WTC11 (cell line): Measurements from ENCODE around the gene ZXDC. TPM values are rescaled to one million over a fixed set of nuclear protein-coding genes. Genes with fewer than 3 reads are reported as not detected.

Experiments
- ATAC-seq: fragments of 200-7000 bp; cut with Tn5 transposase; 2 replicates; pipeline ENCODE4 v1.10.0; 2021; ENCODE audit warnings: mild to moderate bottlenecking, moderate library complexity
- CTCF ChIA-PET: fragments of 300-600 bp; sonication (Branson Sonifier 250); formaldehyde crosslinking; loops from one replicate; lab custom pipeline; 2021; ENCODE audit warnings: antibody characterized with exemption; lab: Charles Lee
- POLR2A ChIA-PET: fragments of 350-600 bp; sonication (Branson Sonifier 250); formaldehyde crosslinking; loops from one replicate; lab custom pipeline; 2021; ENCODE audit warnings: antibody characterized with exemption; lab: Charles Lee
- DNase-seq: peaks from one replicate; pipeline ENCODE4 v3.0.0; 2021; ENCODE audit warnings: low spot score
- H3K27ac Mint-ChIP-seq: 2 replicates; pipeline ENCODE4 v1.8.0; 2021; ENCODE audit warnings: mixed read lengths
- H3K27me3 Mint-ChIP-seq: 2 replicates; pipeline ENCODE4 v1.8.0; 2021; ENCODE audit warnings: low read depth, mild to moderate bottlenecking, moderate library complexity, mixed read lengths
- H3K36me3 Mint-ChIP-seq: 2 replicates; pipeline ENCODE4 v1.8.0; 2021; ENCODE audit warnings: mixed read lengths
- H3K4me1 Mint-ChIP-seq: 2 replicates; pipeline ENCODE4 v1.8.0; 2022; ENCODE audit warnings: mixed read lengths
- H3K4me3 Mint-ChIP-seq: 2 replicates; pipeline ENCODE4 v1.8.0; 2021; ENCODE audit warnings: mild to moderate bottlenecking, moderate library complexity, mixed read lengths
- H3K9me3 Mint-ChIP-seq: 2 replicates; pipeline ENCODE4 v1.8.0; 2021; ENCODE audit warnings: mixed read lengths
- ATF1 ChIP-seq: sonication (generic); formaldehyde crosslinking; IDR thresholded peaks from 2 replicates; pipeline ENCODE4 v1.8.1; 2023; ENCODE audit warnings: mild to moderate bottlenecking, moderate library complexity, missing genetic modification reagents
- ATF6 ChIP-seq: sonication (generic); formaldehyde crosslinking; IDR thresholded peaks from 2 replicates; pipeline ENCODE4 v1.8.1; 2023; ENCODE audit warnings: mild to moderate bottlenecking, missing genetic modification reagents
- GABPB1 ChIP-seq: sonication (generic); formaldehyde crosslinking; IDR thresholded peaks from 2 replicates; pipeline ENCODE4 v1.8.1; 2023; ENCODE audit warnings: mild to moderate bottlenecking, missing genetic modification reagents
- HMGA2 ChIP-seq: fragments of 250-450 bp; sonication (Bioruptor Pico); IDR thresholded peaks from 2 replicates; pipeline ENCODE4 v1.4.0; 2021; ENCODE audit warnings: mild to moderate bottlenecking, moderate library complexity
- JAZF1 ChIP-seq: fragments of 250-450 bp; sonication (Bioruptor Pico); IDR thresholded peaks from 2 replicates; pipeline ENCODE4 v1.9.0; 2021; ENCODE audit warnings: moderate library complexity, mild to moderate bottlenecking, inconsistent platforms
- KAT7 ChIP-seq: sonication (generic); formaldehyde crosslinking; IDR thresholded peaks from 2 replicates; pipeline ENCODE4 v1.8.1; 2023; ENCODE audit warnings: missing genetic modification reagents, mild to moderate bottlenecking, borderline replicate concordance
- MXD4 ChIP-seq: fragments of 250-450 bp; sonication (Bioruptor Pico); IDR thresholded peaks from 2 replicates; pipeline ENCODE4 v1.8.0; 2021; ENCODE audit warnings: mild to moderate bottlenecking, moderate library complexity, borderline replicate concordance
- NR1H2 ChIP-seq: sonication (generic); formaldehyde crosslinking; IDR thresholded peaks from 2 replicates; pipeline ENCODE4 v1.9.0; 2021; ENCODE audit warnings: mild to moderate bottlenecking, moderate library complexity, missing genetic modification reagents
- SMAD4 ChIP-seq: sonication (generic); formaldehyde crosslinking; IDR thresholded peaks from 2 replicates; pipeline ENCODE4 v1.8.0; 2022; ENCODE audit warnings: mild to moderate bottlenecking, missing genetic modification reagents
- USF2 ChIP-seq: sonication (generic); formaldehyde crosslinking; IDR thresholded peaks from 2 replicates; pipeline ENCODE4 v1.8.1; 2023; ENCODE audit warnings: mild to moderate bottlenecking, missing genetic modification reagents, moderate library complexity
- ZBTB21 ChIP-seq: sonication (generic); formaldehyde crosslinking; IDR thresholded peaks from 2 replicates; pipeline ENCODE4 v1.8.1; 2023; ENCODE audit warnings: mild to moderate bottlenecking, missing genetic modification reagents, borderline replicate concordance
- ZMAT4 ChIP-seq: fragments of 250-450 bp; sonication (Bioruptor Pico); IDR thresholded peaks from 2 replicates; pipeline ENCODE4 v1.9.0; 2021; ENCODE audit warnings: mild to moderate bottlenecking
- ZNF121 ChIP-seq: sonication (generic); formaldehyde crosslinking; IDR thresholded peaks from 2 replicates; pipeline ENCODE4 v1.8.0; 2023; ENCODE audit warnings: missing genetic modification reagents
- ZNF263 ChIP-seq: sonication (generic); formaldehyde crosslinking; IDR thresholded peaks from 2 replicates; pipeline ENCODE4 v1.8.1; 2022; ENCODE audit warnings: low read depth, mild to moderate bottlenecking, moderate library complexity, missing genetic modification reagents
- ZNF281 ChIP-seq: sonication (generic); formaldehyde crosslinking; IDR thresholded peaks from 2 replicates; pipeline ENCODE4 v1.8.0; 2023; ENCODE audit warnings: mild to moderate bottlenecking, missing genetic modification reagents
- ZNF317 ChIP-seq: sonication (generic); formaldehyde crosslinking; IDR thresholded peaks from 2 replicates; pipeline ENCODE4 v1.8.1; 2023; ENCODE audit warnings: low read depth, mild to moderate bottlenecking, moderate library complexity, missing genetic modification reagents, borderline replicate concordance
- total RNA-seq: library from RNA; stranded (reverse); gene quantifications from 3 replicates; pipeline ENCODE4 v1.2.3, GENCODE V29; 2021
- TF ChIP-seq, protein P1 (sequence below): sonication (generic); formaldehyde crosslinking; conservative IDR thresholded peaks from 2 replicates; pipeline ENCODE4 v1.8.1; 2023; ENCODE audit warnings: mild to moderate bottlenecking, low read depth, missing genetic modification reagents, moderate library complexity
- TF ChIP-seq, protein P2 (sequence below): sonication (generic); formaldehyde crosslinking; IDR thresholded peaks from 2 replicates; pipeline ENCODE4 v1.8.0; 2022; ENCODE audit warnings: mild to moderate bottlenecking, missing genetic modification reagents
- TF ChIP-seq, protein P3 (sequence below): fragments of 200-600 bp; IDR thresholded peaks from 2 replicates; pipeline ENCODE4 v1.8.0; 2022; ENCODE audit warnings: antibody characterized with exemption

Gene ZXDC
- total RNA-seq, 1 experiment from 2014 or later: 34.7 TPM

DNA sequence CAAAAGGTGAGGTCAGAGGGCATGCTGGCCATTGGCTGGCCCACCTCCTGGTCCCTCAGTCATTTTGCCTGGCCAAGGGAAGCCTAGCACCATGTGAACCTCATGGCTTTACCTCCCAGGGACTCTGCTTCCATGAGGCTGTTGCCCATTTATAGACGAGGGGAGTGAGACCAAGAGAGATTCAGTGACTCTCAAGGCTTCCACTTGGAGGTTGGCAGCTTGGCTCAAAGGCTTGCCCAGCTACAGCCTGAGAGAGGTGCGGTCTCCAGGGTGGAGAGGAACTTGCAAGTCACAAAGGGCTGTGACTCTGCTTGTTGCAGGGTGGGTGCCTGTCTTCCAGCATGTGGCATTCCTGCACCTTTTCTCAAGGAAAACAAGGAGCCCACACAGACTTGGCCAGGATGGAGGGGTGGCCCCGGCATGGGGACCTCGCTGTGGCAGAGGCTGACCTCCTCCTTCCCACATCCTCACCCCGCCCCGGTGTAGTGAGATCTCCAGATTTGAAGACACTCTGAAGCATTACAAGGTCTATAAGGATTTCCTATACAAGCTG is 56.5 kb downstream of the ZXDC start:
- H3K36me3 Mint-ChIP-seq: no peaks in the 10 kb centered on the region
- no peak for TF ChIP-seq JAZF1 (CRISPR knock-in tag)
- no peak for TF ChIP-seq ZMAT4 (CRISPR knock-in tag)
- no peak for TF ChIP-seq SMAD4 (CRISPR knock-in tag)
- no peak for TF ChIP-seq ZBTB21 (CRISPR knock-in tag)
- TF ChIP-seq KAT7 (CRISPR knock-in tag): no peak
- TF ChIP-seq GABPB1 (CRISPR knock-in tag): no peak
- TF ChIP-seq, protein P1, sequence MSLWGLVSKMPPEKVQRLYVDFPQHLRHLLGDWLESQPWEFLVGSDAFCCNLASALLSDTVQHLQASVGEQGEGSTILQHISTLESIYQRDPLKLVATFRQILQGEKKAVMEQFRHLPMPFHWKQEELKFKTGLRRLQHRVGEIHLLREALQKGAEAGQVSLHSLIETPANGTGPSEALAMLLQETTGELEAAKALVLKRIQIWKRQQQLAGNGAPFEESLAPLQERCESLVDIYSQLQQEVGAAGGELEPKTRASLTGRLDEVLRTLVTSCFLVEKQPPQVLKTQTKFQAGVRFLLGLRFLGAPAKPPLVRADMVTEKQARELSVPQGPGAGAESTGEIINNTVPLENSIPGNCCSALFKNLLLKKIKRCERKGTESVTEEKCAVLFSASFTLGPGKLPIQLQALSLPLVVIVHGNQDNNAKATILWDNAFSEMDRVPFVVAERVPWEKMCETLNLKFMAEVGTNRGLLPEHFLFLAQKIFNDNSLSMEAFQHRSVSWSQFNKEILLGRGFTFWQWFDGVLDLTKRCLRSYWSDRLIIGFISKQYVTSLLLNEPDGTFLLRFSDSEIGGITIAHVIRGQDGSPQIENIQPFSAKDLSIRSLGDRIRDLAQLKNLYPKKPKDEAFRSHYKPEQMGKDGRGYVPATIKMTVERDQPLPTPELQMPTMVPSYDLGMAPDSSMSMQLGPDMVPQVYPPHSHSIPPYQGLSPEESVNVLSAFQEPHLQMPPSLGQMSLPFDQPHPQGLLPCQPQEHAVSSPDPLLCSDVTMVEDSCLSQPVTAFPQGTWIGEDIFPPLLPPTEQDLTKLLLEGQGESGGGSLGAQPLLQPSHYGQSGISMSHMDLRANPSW (CRISPR knock-in tag): no peak
- no peak for TF ChIP-seq ZNF263 (CRISPR knock-in tag)
- TF ChIP-seq ZNF281 (CRISPR knock-in tag): no peak
- TF ChIP-seq USF2 (CRISPR knock-in tag): no peak
- TF ChIP-seq, protein P2, sequence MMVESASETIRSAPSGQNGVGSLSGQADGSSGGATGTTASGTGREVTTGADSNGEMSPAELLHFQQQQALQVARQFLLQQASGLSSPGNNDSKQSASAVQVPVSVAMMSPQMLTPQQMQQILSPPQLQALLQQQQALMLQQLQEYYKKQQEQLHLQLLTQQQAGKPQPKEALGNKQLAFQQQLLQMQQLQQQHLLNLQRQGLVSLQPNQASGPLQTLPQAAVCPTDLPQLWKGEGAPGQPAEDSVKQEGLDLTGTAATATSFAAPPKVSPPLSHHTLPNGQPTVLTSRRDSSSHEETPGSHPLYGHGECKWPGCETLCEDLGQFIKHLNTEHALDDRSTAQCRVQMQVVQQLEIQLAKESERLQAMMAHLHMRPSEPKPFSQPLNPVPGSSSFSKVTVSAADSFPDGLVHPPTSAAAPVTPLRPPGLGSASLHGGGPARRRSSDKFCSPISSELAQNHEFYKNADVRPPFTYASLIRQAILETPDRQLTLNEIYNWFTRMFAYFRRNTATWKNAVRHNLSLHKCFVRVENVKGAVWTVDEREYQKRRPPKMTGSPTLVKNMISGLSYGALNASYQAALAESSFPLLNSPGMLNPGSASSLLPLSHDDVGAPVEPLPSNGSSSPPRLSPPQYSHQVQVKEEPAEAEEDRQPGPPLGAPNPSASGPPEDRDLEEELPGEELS (CRISPR knock-in tag): no peak
- TF ChIP-seq NR1H2: no peak
- TF ChIP-seq ZNF317: no peak
- no peak for TF ChIP-seq ZNF121 (CRISPR knock-in tag)
- TF ChIP-seq ATF6 (CRISPR knock-in tag): no peak
- TF ChIP-seq, protein P3, sequence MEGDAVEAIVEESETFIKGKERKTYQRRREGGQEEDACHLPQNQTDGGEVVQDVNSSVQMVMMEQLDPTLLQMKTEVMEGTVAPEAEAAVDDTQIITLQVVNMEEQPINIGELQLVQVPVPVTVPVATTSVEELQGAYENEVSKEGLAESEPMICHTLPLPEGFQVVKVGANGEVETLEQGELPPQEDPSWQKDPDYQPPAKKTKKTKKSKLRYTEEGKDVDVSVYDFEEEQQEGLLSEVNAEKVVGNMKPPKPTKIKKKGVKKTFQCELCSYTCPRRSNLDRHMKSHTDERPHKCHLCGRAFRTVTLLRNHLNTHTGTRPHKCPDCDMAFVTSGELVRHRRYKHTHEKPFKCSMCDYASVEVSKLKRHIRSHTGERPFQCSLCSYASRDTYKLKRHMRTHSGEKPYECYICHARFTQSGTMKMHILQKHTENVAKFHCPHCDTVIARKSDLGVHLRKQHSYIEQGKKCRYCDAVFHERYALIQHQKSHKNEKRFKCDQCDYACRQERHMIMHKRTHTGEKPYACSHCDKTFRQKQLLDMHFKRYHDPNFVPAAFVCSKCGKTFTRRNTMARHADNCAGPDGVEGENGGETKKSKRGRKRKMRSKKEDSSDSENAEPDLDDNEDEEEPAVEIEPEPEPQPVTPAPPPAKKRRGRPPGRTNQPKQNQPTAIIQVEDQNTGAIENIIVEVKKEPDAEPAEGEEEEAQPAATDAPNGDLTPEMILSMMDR: no peak
- no peak for TF ChIP-seq HMGA2 (CRISPR knock-in tag)
- no peak for TF ChIP-seq MXD4
- TF ChIP-seq ATF1: no peak
- H3K4me1 Mint-ChIP-seq: peaks cover 23% of the 10 kb centered on the region
- ChIA-PET POLR2A (no interaction called here), CTCF (no interaction called here)
- no peak overlapping the region for H3K27ac Mint-ChIP-seq
- H3K27me3 Mint-ChIP-seq: no peaks in the 10 kb centered on the region
- no peak overlapping the region for H3K4me3 Mint-ChIP-seq
- DNase-seq (no peak), ATAC-seq (no peak)
- H3K9me3 Mint-ChIP-seq: no peaks in the 10 kb centered on the region
